ENCODE measurements around the gene MAPKAPK5.
"Not testable (repeated sequence)": the region's sequence is repeated elsewhere in the genome, so short reads cannot be mapped to it uniquely, and the experiment has no call there.

The MAPKAPK5 gene

DNA sequence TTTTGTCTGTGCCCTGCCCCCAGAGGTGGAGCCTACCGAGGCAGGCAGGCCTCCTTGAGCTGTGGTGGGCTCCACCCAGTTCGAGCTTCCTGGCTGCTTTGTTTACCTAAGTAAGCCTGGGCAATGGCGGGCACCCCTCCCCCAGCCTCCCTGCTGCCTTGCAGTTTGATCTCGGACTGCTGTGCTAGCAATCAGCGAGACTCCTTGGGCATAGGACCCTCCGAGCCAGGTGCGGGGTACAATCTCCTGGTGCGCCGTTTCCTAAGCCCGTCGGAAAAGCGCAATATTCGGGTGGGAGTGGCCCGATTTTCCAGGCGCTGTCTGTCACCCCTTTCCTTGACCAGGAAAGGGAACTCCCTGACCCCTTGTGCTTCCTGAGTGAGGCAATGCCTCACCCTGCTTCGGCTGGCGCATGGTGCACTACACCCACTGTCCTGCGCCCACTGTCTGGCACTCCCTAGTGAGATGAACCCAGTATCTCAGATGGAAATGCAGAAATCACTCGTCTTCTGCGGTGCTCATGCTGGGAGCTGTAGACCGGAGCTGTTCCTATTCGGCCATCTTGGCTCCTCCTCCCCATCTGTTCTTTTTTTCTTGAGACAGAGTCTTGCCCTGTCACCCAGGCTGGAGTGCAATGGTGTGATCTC lies 7.2 kb upstream of the MAPKAPK5 start:
- H3K4me1 ChIP-seq (ENCODE audit: insufficient read depth, low read length); H3K36me3 ChIP-seq (ENCODE audit: insufficient read depth, low read depth, low read length); H3K4me3 ChIP-seq (ENCODE audit: low read length); H3K27ac ChIP-seq (ENCODE audit: low read length); H3K27me3 ChIP-seq (ENCODE audit: insufficient read depth, low read length); H3K9me3 ChIP-seq (ENCODE audit: insufficient read depth, low read depth, low read length); H3K9ac ChIP-seq (ENCODE audit: low read depth, low read length): not testable (repeated sequence)

DNA sequence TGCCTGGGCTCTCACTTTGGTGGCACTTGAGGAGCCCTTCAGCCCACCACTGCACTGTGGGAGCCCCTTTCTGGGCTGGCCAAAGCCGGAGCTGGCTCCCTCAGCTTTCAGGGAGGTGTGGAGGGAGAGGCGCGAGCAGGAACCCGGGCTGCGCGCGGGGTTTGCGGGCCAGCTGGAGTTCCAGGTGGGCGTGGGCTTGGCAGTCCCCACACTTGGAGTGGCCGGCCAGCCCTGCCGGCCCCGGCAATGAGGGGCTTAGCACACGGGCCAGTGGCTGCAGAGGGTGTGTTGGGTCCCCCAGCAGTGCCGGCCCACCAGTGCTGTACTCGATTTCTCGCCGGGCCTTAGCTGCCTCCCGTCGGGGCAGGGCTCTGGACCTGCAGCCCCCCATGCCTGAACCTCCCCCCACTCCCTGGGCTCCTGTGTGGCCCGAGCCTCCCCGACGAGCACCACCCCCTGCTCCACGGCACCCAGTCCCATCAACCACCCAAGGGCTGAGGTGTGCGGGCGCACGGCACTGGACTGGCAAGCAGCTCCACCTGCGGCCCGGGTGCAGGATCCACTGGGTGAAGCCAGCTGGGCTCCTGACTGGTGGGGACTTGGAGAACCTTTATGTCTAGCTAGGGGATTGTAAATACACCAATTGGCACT lies 6.4 kb upstream of the MAPKAPK5 start:
- H3K27ac ChIP-seq (ENCODE audit: low read length); H3K4me1 ChIP-seq (ENCODE audit: insufficient read depth, low read length); H3K9ac ChIP-seq (ENCODE audit: low read depth, low read length); H3K9me3 ChIP-seq (ENCODE audit: insufficient read depth, low read depth, low read length); H3K4me3 ChIP-seq (ENCODE audit: low read length); H3K27me3 ChIP-seq (ENCODE audit: insufficient read depth, low read length): not testable (repeated sequence)
- H3K36me3 ChIP-seq (ENCODE audit: insufficient read depth, low read depth, low read length), result peaks cover 13% of the 10 kb centered on the region

DNA sequence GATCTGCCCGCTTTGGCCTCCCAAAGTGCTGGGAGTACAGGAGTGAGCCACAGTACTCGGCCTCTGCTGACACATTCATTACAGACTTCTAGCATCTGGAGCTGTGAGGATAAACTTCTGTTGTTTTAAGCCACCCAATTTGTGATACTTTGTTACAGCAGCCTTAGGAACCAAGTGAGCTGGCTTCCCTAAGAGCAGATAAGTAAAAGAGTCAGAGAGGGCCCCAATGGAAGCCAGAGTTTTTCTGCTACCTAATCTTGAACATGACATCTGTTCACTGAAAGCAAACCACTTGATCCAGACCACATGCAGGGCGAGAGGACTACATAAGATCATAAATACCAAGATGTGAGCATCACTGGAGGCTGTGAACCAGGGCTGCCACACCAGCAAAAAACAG lies 3.7 kb upstream of the MAPKAPK5 start:
- H3K4me1 ChIP-seq (ENCODE audit: insufficient read depth, low read length), result peaks cover 2% of the 10 kb centered on the region; the same call in 1 of the 2 replicates
- H3K9me3 ChIP-seq (ENCODE audit: insufficient read depth, low read depth, low read length), result no peaks in the 10 kb centered on the region
- no peak overlapping the region for H3K9ac ChIP-seq (ENCODE audit: low read depth, low read length)
- H3K27ac ChIP-seq (ENCODE audit: low read length), result no peak overlapping the region
- H3K36me3 ChIP-seq (ENCODE audit: insufficient read depth, low read depth, low read length), result peaks cover 13% of the 10 kb centered on the region
- H3K27me3 ChIP-seq (ENCODE audit: insufficient read depth, low read length), result no peaks in the 10 kb centered on the region
- H3K4me3 ChIP-seq (ENCODE audit: low read length), result no peak overlapping the region

DNA sequence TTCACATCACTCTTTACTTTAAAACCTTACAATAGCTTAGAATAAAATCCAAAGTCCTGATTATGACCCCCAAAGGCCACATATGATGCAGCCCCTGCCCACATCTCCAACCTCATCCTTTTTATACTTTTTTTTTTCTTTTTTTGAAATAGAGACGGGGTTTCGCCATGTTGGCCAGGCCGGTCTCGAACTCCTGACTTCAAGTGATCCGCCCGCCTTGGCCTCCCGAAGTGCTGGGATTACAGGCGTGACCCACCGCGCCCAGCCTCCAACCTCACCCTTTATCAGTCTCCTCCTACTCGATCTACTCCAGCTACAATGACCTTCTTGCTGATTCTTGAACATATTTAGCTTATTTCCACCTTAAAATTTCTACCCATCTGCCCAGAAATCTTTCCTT lies 1.2 kb upstream of the MAPKAPK5 start:
- Histone ChIP-seq H3K27ac (ENCODE audit: low read length) (no peak overlapping the region), H3K4me3 (ENCODE audit: low read length) (peak overlapping the region; percentile 94), H3K9ac (ENCODE audit: low read depth, low read length) (peak overlapping the region; percentile 97), H3K27me3 (ENCODE audit: insufficient read depth, low read length) (no peaks in the 10 kb centered on the region), H3K4me1 (ENCODE audit: insufficient read depth, low read length) (peaks cover 3% of the 10 kb centered on the region; the same call in 1 of the 2 replicates), H3K9me3 (ENCODE audit: insufficient read depth, low read depth, low read length) (no peaks in the 10 kb centered on the region), H3K36me3 (ENCODE audit: insufficient read depth, low read depth, low read length) (peaks cover 24% of the 10 kb centered on the region)

DNA sequence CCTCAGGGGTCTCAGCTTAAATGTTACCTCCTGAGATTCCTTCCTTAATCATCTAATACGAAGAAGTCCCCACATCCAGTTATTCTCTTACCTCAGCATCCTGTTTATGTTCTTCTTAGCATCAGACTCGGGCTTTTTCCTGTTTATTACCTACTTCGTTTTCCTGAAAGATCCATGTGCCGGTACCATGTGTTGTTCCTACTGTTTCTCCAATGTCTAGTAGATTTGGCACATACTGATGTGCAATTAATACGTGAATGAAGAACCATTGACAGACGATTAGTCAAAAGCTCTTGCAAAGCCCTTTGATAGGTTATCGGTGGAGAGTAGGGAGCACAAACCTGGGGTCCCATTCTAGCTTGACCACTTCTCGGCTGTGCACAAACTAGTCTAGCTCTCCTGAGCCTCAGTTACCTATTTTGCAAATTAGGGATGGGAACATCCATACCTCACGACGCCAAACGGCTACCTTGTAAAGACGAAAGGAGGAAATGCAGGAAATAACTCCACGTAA lies 735 bp upstream of the MAPKAPK5 start:
- H3K4me3 ChIP-seq (ENCODE audit: low read length), result peak overlapping the region; percentile 94
- H3K27me3 ChIP-seq (ENCODE audit: insufficient read depth, low read length), result no peaks in the 10 kb centered on the region
- peak overlapping the region; percentile 97 for H3K9ac ChIP-seq (ENCODE audit: low read depth, low read length)
- peaks cover 3% of the 10 kb centered on the region; the same call in 1 of the 2 replicates for H3K4me1 ChIP-seq (ENCODE audit: insufficient read depth, low read length)
- peak overlapping the region; percentile 44 for H3K27ac ChIP-seq (ENCODE audit: low read length)
- peaks cover 29% of the 10 kb centered on the region for H3K36me3 ChIP-seq (ENCODE audit: insufficient read depth, low read depth, low read length)
- no peaks in the 10 kb centered on the region for H3K9me3 ChIP-seq (ENCODE audit: insufficient read depth, low read depth, low read length)

DNA sequence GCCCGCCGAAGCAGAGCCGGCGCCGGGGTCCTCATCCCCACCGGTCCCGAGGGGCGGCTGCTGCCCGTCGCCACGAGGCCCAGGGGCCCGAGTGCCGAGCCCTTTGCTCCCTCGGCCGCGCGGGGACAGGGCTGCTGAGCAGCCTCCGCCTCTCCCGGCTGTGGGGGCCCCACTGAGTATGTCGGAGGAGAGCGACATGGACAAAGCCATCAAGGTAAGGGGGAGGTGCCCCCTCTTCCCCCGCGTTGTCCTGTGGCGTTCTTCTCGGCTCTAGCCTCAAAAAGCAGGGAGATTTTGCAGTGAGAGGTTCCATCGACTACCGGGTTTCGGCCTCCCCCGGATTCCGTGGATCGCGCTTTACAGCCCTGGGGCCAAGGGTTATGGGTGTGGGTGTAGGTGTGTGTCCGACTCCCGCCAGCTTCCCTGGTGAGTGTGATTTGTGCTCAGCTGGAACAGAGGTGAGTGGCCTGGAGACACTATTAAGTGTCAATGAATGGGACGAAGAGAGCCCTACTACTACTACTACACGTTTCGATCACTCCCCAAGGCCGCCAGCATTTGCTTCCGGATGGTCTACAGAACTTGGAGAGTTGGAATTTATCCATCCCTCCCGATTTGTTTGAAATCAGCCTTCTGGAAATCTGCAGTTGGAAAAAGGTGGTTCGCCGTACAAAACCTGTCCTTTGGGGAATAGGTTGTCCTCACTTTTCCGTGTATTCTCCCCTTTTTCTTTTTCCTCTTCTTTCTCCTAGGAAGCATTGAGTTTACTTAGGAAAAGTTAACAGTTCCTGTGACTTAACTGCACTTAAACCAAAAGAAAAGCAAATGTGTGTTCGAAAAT lies 748 bp downstream of the MAPKAPK5 start:
- Histone ChIP-seq H3K9me3 (ENCODE audit: insufficient read depth, low read depth, low read length) (no peaks in the 10 kb centered on the region), H3K36me3 (ENCODE audit: insufficient read depth, low read depth, low read length) (peaks cover 32% of the 10 kb centered on the region), H3K27ac (ENCODE audit: low read length) (peak overlapping the region; percentile 72), H3K9ac (ENCODE audit: low read depth, low read length) (peak overlapping the region; percentile 97), H3K4me1 (ENCODE audit: insufficient read depth, low read length) (peaks cover 3% of the 10 kb centered on the region; the same call in 1 of the 2 replicates), H3K4me3 (ENCODE audit: low read length) (peak overlapping the region; percentile 94), H3K27me3 (ENCODE audit: insufficient read depth, low read length) (no peaks in the 10 kb centered on the region)

DNA sequence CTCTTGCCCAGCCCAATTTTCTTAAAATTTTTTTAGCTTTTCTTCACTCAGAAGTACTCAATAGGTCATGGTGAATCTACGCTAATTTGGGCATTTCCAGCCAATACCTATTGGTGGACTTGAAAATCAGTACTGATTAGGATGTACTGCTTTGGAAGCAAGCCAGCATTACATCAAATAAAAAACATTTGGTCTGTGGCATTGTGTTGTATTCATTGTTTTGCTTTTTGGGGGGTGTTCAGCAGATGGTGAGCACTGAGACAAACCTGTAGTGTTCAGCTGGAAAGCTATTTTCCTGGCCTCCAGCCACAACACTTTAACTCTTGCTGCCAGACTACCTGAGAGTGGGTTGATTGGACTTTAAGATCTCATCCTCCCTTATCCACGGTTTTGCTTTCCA lies 4.0 kb downstream of the MAPKAPK5 start:
- Histone ChIP-seq H3K36me3 (ENCODE audit: insufficient read depth, low read depth, low read length) (peaks cover 31% of the 10 kb centered on the region), H3K27me3 (ENCODE audit: insufficient read depth, low read length) (no peaks in the 10 kb centered on the region), H3K9ac (ENCODE audit: low read depth, low read length) (no peak overlapping the region), H3K4me1 (ENCODE audit: insufficient read depth, low read length) (peaks cover 3% of the 10 kb centered on the region; the same call in 1 of the 2 replicates), H3K9me3 (ENCODE audit: insufficient read depth, low read depth, low read length) (no peaks in the 10 kb centered on the region), H3K4me3 (ENCODE audit: low read length) (no peak overlapping the region), H3K27ac (ENCODE audit: low read length) (no peak overlapping the region)

DNA sequence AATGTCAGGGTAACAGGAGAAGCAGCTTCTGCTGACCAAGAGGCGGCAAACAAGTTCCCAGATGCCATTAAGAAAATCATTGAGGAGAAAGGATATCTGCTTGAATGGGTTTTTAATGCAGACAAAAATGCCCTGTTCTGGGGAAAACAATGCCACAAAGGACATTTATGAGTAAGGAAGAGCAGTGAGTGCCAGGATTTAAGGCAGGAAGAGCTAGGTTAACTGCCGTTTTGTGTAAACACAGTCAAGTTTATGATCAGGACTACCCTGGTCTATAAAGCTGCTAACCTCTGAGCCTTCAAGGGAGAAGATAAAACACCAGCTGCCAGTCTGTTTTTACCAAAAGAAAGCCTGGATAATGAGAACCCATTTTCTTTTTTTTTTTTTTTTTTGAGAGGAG lies 8.5 kb downstream of the MAPKAPK5 start:
- Histone ChIP-seq H3K4me1 (ENCODE audit: insufficient read depth, low read length) (no peaks in the 10 kb centered on the region), H3K4me3 (ENCODE audit: low read length) (no peak overlapping the region), H3K36me3 (ENCODE audit: insufficient read depth, low read depth, low read length) (peaks cover 30% of the 10 kb centered on the region), H3K27ac (ENCODE audit: low read length) (no peak overlapping the region), H3K27me3 (ENCODE audit: insufficient read depth, low read length) (no peaks in the 10 kb centered on the region), H3K9ac (ENCODE audit: low read depth, low read length) (no peak overlapping the region), H3K9me3 (ENCODE audit: insufficient read depth, low read depth, low read length) (no peaks in the 10 kb centered on the region)

DNA sequence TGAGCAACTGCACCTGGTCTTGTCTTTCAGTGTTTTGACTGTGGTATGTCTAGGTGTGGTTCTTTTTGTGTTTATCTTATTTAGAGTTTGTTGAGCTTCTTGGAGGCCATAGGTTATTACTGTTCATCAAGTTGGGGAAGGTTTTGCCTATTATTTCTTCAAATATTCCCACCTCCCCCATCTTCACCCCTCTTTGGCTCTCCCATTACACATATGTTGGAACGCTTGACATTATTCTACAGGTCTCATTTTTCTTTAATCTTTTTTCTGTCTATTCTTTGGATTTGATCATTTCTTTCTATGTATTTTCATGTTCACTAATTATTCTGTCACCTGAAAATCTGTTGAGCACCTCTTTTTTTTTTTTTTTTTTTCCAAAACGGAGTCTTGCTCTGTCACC lies 16.2 kb downstream of the MAPKAPK5 start:
- Histone ChIP-seq H3K4me3 (ENCODE audit: low read length) (no peak overlapping the region), H3K27ac (ENCODE audit: low read length) (no peak overlapping the region), H3K9ac (ENCODE audit: low read depth, low read length) (no peak overlapping the region), H3K9me3 (ENCODE audit: insufficient read depth, low read depth, low read length) (no peaks in the 10 kb centered on the region), H3K27me3 (ENCODE audit: insufficient read depth, low read length) (no peaks in the 10 kb centered on the region), H3K4me1 (ENCODE audit: insufficient read depth, low read length) (peaks cover 6% of the 10 kb centered on the region; the same call in 1 of the 2 replicates), H3K36me3 (ENCODE audit: insufficient read depth, low read depth, low read length) (no peaks in the 10 kb centered on the region; the same call in 1 of the 2 replicates)

DNA sequence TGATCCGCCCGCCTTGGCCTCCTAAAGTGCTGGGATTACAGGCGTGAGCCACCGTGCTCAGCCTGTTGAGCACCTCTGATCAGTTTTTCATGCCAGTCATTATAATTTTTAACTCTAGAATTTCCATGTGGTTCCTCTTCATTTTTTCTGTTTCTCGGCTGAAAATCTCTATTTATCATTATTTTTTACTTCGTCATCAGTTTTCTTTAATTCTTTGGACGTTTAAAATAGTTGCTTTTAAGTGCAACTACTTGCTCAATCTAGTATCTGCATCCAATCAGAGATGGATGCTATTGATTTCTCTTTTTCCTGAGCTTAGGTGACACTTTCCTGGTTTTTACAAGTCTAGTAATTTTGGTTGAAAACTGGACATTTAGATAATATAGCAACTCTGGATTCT lies 16.8 kb downstream of the MAPKAPK5 start:
- H3K4me1 ChIP-seq (ENCODE audit: insufficient read depth, low read length), result peaks cover 6% of the 10 kb centered on the region; the same call in 1 of the 2 replicates
- H3K4me3 ChIP-seq (ENCODE audit: low read length), result no peak overlapping the region
- H3K27me3 ChIP-seq (ENCODE audit: insufficient read depth, low read length), result no peaks in the 10 kb centered on the region
- H3K27ac ChIP-seq (ENCODE audit: low read length), result no peak overlapping the region
- H3K9ac ChIP-seq (ENCODE audit: low read depth, low read length), result no peak overlapping the region
- H3K9me3 ChIP-seq (ENCODE audit: insufficient read depth, low read depth, low read length), result no peaks in the 10 kb centered on the region
- no peaks in the 10 kb centered on the region; the same call in 1 of the 2 replicates for H3K36me3 ChIP-seq (ENCODE audit: insufficient read depth, low read depth, low read length)

DNA sequence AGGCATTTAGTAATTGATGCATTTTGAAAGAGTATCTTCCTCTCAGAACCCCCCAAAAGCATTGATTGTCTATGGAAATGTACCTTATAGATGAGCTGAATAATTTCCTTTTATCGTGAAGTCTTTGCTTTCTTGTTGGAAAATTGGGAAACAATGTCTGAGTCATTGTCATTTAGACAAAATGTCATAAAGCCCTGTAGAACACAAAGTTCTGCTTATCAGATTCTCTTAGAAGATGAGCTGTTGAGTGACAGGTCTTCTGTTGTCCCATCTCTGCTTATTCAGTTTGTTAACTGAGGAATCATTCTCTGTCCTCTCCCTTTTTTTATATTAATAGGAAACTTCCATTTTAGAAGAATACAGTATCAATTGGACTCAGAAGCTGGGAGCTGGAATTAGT lies 22.9 kb downstream of the MAPKAPK5 start:
- Histone ChIP-seq H3K9me3 (ENCODE audit: insufficient read depth, low read depth, low read length) (no peaks in the 10 kb centered on the region), H3K4me3 (ENCODE audit: low read length) (no peak overlapping the region), H3K27me3 (ENCODE audit: insufficient read depth, low read length) (no peaks in the 10 kb centered on the region), H3K4me1 (ENCODE audit: insufficient read depth, low read length) (peaks cover 37% of the 10 kb centered on the region), H3K36me3 (ENCODE audit: insufficient read depth, low read depth, low read length) (peaks cover 38% of the 10 kb centered on the region), H3K27ac (ENCODE audit: low read length) (no peak overlapping the region), H3K9ac (ENCODE audit: low read depth, low read length) (no peak overlapping the region)
